HEK293 (cell line): Measurements from ENCODE around the gene ITPKB.
A peak's percentile ranks its signal among the peaks of the same experiment; 100 is the strongest.

Source experiments
- FEZF1 ChIP-seq: fragments of 450-650 bp; formaldehyde crosslinking; IDR thresholded peaks from 2 replicates; pipeline ENCODE4 v1.5.1; 2016; ENCODE audit warnings: missing biosample characterization, missing genetic modification characterization
- GLIS1 ChIP-seq: fragments of 450-650 bp; formaldehyde crosslinking; IDR thresholded peaks from 2 replicates; pipeline ENCODE4 v1.5.1; 2016; ENCODE audit warnings: missing biosample characterization, missing genetic modification characterization
- HOXC10 ChIP-seq: sonication (generic); formaldehyde crosslinking; IDR thresholded peaks from 2 replicates; pipeline ENCODE4 v1.8.1; 2023; ENCODE audit warnings: mild to moderate bottlenecking, missing genetic modification reagents
- IKZF3 ChIP-seq: fragments of 450-650 bp; IDR thresholded peaks from 2 replicates; pipeline ENCODE4 v1.5.0; 2018; ENCODE audit warnings: missing biosample characterization, mild to moderate bottlenecking, missing genetic modification characterization, moderate library complexity
- KLF10 ChIP-seq: fragments of 450-650 bp; IDR thresholded peaks from 2 replicates; pipeline ENCODE4 v1.5.1; 2018; ENCODE audit warnings: missing biosample characterization, mild to moderate bottlenecking, missing genetic modification characterization
- KLF9 ChIP-seq: fragments of 450-650 bp; formaldehyde crosslinking; IDR thresholded peaks from 2 replicates; pipeline ENCODE4 v1.5.1; 2016; ENCODE audit warnings: missing biosample characterization, missing genetic modification characterization, low read depth
- OSR2 ChIP-seq: fragments of 450-650 bp; formaldehyde crosslinking; IDR thresholded peaks from 2 replicates; pipeline ENCODE4 v1.5.1; 2016; ENCODE audit warnings: missing biosample characterization, missing genetic modification characterization
- PATZ1 ChIP-seq: fragments of 450-650 bp; formaldehyde crosslinking; IDR thresholded peaks from 2 replicates; pipeline ENCODE4 v1.5.1; 2016; ENCODE audit warnings: missing biosample characterization, missing genetic modification characterization
- ZBTB8A ChIP-seq: fragments of 450-650 bp; formaldehyde crosslinking; IDR thresholded peaks from 2 replicates; pipeline ENCODE4 v1.5.1; 2016; ENCODE audit warnings: missing biosample characterization, missing genetic modification characterization
- ZFHX2 ChIP-seq: fragments of 450-650 bp; formaldehyde crosslinking; conservative IDR thresholded peaks from 2 replicates; pipeline ENCODE4 v1.5.1; 2016; ENCODE audit warnings: missing biosample characterization, missing genetic modification characterization
- ZFP3 ChIP-seq: fragments of 450-650 bp; formaldehyde crosslinking; IDR thresholded peaks from 2 replicates; pipeline ENCODE4 v1.5.1; 2016; ENCODE audit warnings: low read depth, missing biosample characterization, missing genetic modification characterization
- ZIC2 ChIP-seq: fragments of 450-650 bp; formaldehyde crosslinking; IDR thresholded peaks from 2 replicates; pipeline ENCODE4 v1.5.1; 2016; ENCODE audit warnings: missing biosample characterization, missing genetic modification characterization
- ZNF18 ChIP-seq: fragments of 450-650 bp; formaldehyde crosslinking; IDR thresholded peaks from 2 replicates; pipeline ENCODE4 v1.5.1; 2016; ENCODE audit warnings: missing biosample characterization, missing genetic modification characterization
- ZNF239 ChIP-seq: fragments of 450-650 bp; formaldehyde crosslinking; IDR thresholded peaks from 2 replicates; pipeline ENCODE4 v1.5.1; 2016; ENCODE audit warnings: missing biosample characterization, missing genetic modification characterization
- ZNF426 ChIP-seq: fragments of 450-650 bp; formaldehyde crosslinking; IDR thresholded peaks from 2 replicates; pipeline ENCODE4 v1.5.1; 2017; ENCODE audit warnings: missing biosample characterization, missing genetic modification characterization, mild to moderate bottlenecking, inconsistent platforms, moderate library complexity
- ZNF600 ChIP-seq: fragments of 450-650 bp; formaldehyde crosslinking; IDR thresholded peaks from 2 replicates; pipeline ENCODE4 v1.5.1; 2016; ENCODE audit warnings: missing biosample characterization, missing genetic modification characterization
- ZNF629 ChIP-seq: fragments of 450-650 bp; formaldehyde crosslinking; IDR thresholded peaks from 2 replicates; pipeline ENCODE4 v1.5.1; 2017; ENCODE audit warnings: missing biosample characterization, missing genetic modification characterization
- ZNF76 ChIP-seq: fragments of 450-650 bp; formaldehyde crosslinking; IDR thresholded peaks from 2 replicates; pipeline ENCODE4; 2016; ENCODE audit warnings: low read depth, missing biosample characterization, missing genetic modification characterization, borderline replicate concordance
- ZXDB ChIP-seq: fragments of 450-650 bp; formaldehyde crosslinking; IDR thresholded peaks from 2 replicates; pipeline ENCODE4 v1.5.1; 2016; ENCODE audit warnings: missing biosample characterization, missing genetic modification characterization
- TF ChIP-seq, protein P1 (sequence below): fragments of 450-650 bp; formaldehyde crosslinking; IDR thresholded peaks from 2 replicates; pipeline ENCODE4 v1.5.1; 2016; ENCODE audit warnings: missing biosample characterization, missing genetic modification characterization, borderline replicate concordance
- TF ChIP-seq, protein P2 (sequence below): fragments of 450-650 bp; formaldehyde crosslinking; IDR thresholded peaks from 2 replicates; pipeline ENCODE4 v1.5.1; 2016; ENCODE audit warnings: missing biosample characterization, missing genetic modification characterization, borderline replicate concordance

The ITPKB gene

DNA sequence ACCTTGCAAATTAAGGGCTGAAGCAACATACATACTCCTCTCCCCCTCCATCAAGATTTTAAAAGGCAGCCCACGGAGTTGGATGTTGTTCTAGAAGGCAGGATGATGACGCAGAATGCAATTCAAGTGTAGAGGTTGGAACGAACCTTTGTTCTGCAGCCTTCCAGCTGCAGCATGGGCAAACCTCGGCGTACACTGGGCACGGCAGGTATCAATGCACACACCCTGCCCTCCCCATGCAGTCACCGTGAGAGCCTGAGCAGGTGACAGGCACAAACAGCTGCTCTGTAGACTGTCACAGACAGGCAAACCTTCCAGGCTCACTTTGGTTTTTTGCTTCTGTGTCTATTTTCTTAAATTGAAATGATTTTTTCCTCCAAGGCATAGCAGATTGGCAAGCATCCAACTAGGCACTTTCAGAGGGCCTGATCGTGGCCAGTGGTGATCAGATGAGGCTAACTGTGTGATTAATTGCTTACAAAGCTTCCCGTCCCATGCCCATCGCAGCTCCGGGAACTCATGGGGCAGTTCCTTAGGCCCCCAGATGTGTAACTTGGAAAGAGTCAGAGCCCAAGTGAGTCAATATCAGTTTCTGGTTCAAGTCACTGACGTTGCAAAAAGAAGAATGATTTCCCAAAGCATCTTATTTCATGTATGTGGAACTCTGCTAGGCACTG, 82.3 kb downstream of the ITPKB start (continued):
- TF ChIP-seq KLF9 (tag by site-specific recombination) (no peak), FEZF1 (tag by site-specific recombination) (peak; percentile 36; the same call in 1 of the 2 replicates), ZIC2 (tag by site-specific recombination) (peak; percentile 87), ZFHX2 (peak; percentile 47), ZFP3 (no peak), ZNF629 (tag by site-specific recombination) (no peak), ZBTB8A (peak; percentile 20; the same call in 1 of the 2 replicates), ZXDB (tag by site-specific recombination) (no peak), ZNF239 (tag by site-specific recombination) (no peak), ZNF600 (tag by site-specific recombination) (peak; percentile 65; the same call in 1 of the 2 replicates), ZNF426 (tag by site-specific recombination) (no peak), ZNF76 (tag by site-specific recombination) (no peak), GLIS1 (tag by site-specific recombination) (no peak), ZNF18 (tag by site-specific recombination) (no peak), HOXC10 (no peak), PATZ1 (tag by site-specific recombination) (peak; percentile 65), KLF10 (no peak), IKZF3 (tag by site-specific recombination) (0 out of 2 replicates have a peak, but pooled peaks have one; percentile 32), OSR2 (no peak)
- TF ChIP-seq, protein P1, sequence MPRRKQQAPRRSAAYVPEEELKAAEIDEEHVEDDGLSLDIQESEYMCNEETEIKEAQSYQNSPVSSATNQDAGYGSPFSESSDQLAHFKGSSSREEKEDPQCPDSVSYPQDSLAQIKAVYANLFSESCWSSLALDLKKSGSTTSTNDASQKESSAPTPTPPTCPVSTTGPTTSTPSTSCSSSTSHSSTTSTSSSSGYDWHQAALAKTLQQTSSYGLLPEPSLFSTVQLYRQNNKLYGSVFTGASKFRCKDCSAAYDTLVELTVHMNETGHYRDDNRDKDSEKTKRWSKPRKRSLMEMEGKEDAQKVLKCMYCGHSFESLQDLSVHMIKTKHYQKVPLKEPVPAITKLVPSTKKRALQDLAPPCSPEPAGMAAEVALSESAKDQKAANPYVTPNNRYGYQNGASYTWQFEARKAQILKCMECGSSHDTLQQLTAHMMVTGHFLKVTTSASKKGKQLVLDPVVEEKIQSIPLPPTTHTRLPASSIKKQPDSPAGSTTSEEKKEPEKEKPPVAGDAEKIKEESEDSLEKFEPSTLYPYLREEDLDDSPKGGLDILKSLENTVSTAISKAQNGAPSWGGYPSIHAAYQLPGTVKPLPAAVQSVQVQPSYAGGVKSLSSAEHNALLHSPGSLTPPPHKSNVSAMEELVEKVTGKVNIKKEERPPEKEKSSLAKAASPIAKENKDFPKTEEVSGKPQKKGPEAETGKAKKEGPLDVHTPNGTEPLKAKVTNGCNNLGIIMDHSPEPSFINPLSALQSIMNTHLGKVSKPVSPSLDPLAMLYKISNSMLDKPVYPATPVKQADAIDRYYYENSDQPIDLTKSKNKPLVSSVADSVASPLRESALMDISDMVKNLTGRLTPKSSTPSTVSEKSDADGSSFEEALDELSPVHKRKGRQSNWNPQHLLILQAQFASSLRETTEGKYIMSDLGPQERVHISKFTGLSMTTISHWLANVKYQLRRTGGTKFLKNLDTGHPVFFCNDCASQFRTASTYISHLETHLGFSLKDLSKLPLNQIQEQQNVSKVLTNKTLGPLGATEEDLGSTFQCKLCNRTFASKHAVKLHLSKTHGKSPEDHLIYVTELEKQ (tag by site-specific recombination) = 0 out of 2 replicates have a peak, but pooled peaks have one; percentile 1
- TF ChIP-seq, protein P2, sequence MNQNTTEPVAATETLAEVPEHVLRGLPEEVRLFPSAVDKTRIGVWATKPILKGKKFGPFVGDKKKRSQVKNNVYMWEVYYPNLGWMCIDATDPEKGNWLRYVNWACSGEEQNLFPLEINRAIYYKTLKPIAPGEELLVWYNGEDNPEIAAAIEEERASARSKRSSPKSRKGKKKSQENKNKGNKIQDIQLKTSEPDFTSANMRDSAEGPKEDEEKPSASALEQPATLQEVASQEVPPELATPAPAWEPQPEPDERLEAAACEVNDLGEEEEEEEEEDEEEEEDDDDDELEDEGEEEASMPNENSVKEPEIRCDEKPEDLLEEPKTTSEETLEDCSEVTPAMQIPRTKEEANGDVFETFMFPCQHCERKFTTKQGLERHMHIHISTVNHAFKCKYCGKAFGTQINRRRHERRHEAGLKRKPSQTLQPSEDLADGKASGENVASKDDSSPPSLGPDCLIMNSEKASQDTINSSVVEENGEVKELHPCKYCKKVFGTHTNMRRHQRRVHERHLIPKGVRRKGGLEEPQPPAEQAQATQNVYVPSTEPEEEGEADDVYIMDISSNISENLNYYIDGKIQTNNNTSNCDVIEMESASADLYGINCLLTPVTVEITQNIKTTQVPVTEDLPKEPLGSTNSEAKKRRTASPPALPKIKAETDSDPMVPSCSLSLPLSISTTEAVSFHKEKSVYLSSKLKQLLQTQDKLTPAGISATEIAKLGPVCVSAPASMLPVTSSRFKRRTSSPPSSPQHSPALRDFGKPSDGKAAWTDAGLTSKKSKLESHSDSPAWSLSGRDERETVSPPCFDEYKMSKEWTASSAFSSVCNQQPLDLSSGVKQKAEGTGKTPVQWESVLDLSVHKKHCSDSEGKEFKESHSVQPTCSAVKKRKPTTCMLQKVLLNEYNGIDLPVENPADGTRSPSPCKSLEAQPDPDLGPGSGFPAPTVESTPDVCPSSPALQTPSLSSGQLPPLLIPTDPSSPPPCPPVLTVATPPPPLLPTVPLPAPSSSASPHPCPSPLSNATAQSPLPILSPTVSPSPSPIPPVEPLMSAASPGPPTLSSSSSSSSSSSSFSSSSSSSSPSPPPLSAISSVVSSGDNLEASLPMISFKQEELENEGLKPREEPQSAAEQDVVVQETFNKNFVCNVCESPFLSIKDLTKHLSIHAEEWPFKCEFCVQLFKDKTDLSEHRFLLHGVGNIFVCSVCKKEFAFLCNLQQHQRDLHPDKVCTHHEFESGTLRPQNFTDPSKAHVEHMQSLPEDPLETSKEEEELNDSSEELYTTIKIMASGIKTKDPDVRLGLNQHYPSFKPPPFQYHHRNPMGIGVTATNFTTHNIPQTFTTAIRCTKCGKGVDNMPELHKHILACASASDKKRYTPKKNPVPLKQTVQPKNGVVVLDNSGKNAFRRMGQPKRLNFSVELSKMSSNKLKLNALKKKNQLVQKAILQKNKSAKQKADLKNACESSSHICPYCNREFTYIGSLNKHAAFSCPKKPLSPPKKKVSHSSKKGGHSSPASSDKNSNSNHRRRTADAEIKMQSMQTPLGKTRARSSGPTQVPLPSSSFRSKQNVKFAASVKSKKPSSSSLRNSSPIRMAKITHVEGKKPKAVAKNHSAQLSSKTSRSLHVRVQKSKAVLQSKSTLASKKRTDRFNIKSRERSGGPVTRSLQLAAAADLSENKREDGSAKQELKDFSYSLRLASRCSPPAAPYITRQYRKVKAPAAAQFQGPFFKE (tag by site-specific recombination) = no peak
